AG04449 (cell line): ENCODE results near the gene CACNG7.
"Not testable (repeated sequence)": the region's sequence is repeated elsewhere in the genome, so short reads cannot be mapped to it uniquely, and the experiment has no call there.

ENCODE experiments used
- CTCF ChIA-PET: fragments of 350-600 bp; formaldehyde crosslinking; extraction: SDS; loops from one replicate; lab custom pipeline; 2021; ENCODE audit warnings: antibody characterized with exemption; lab: Yijun Ruan, JAX
- POLR2A ChIA-PET: fragments of 400-600, 350-600 bp; formaldehyde crosslinking; extraction: SDS; loops from one replicate; lab custom pipeline; 2020; ENCODE audit warnings: antibody characterized with exemption, inconsistent platforms; lab: Yijun Ruan, JAX
- DNase-seq: peaks from one replicate; pipeline ENCODE4 v3.0.0-alpha.2; 2010; ENCODE audit warnings: low read depth, low spot score
- H3K4me3 ChIP-seq: 2 replicates; pipeline ENCODE4 v1.5.1; 2011; ENCODE audit warnings: low read depth, mild to moderate bottlenecking, control low read depth, low read length
- TF ChIP-seq, protein P1 (sequence below): IDR thresholded peaks from one replicate; pipeline ENCODE4 v1.5.1; 2011; ENCODE audit warnings: mild to moderate bottlenecking, moderate library complexity, low read length, control low read depth, inconsistent platforms; ENCODE audit not compliant: insufficient read depth; ENCODE audit errors: missing control alignments

CACNG7 gene

DNA sequence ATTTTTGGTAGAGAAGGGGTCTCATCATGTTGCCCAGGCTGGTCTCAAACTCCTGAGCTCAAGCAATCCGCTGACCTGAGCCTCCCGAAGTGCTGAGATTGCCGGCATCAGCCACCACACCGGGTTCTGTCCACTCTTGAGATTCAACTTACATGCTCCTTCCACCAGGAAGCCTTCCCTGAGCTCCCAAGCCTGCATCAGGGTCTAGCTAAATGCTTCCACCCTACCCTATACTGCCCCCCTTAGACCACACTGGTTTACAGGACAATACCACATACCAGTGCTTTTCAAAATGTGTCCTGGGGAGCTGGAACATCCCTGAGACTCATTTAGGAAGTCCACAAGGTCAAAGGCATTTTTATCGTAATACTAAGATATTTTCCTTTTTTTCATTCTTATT is 38.5 kb downstream of the CACNG7 start:
- no peak overlapping the region for H3K4me3 ChIP-seq
- DNase-seq: no peak
- ChIA-PET CTCF (interaction anchor here (0.8 kb wide), 1 partner anchor 155 kb away, joined by 3 read pairs; no protein-coding TSS in a partner anchor), POLR2A (no interaction called here)
- TF ChIP-seq, protein P1, sequence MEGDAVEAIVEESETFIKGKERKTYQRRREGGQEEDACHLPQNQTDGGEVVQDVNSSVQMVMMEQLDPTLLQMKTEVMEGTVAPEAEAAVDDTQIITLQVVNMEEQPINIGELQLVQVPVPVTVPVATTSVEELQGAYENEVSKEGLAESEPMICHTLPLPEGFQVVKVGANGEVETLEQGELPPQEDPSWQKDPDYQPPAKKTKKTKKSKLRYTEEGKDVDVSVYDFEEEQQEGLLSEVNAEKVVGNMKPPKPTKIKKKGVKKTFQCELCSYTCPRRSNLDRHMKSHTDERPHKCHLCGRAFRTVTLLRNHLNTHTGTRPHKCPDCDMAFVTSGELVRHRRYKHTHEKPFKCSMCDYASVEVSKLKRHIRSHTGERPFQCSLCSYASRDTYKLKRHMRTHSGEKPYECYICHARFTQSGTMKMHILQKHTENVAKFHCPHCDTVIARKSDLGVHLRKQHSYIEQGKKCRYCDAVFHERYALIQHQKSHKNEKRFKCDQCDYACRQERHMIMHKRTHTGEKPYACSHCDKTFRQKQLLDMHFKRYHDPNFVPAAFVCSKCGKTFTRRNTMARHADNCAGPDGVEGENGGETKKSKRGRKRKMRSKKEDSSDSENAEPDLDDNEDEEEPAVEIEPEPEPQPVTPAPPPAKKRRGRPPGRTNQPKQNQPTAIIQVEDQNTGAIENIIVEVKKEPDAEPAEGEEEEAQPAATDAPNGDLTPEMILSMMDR: no peak

DNA sequence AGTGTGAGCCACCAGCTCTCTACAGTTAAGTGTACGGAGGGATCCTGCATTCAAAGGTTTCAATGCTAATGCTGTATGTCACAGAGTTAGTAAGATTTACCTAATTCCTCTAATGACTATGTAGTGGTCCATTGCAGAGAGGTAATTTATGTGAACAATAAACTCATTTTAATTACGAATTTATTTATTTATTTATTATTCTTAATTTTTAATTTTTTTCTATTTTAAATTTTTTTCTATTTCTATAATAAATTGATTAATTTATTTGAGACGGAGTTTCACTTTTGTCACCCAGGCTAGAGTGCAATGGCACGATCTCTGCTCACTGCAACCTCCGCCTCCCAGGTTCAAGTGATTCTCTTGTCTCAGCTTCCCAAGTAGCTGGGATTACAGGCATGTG is 39.5 kb downstream of the CACNG7 start:
- H3K4me3 ChIP-seq, DNase-seq, POLR2A ChIA-PET: not testable (repeated sequence)
- CTCF ChIA-PET: interaction anchor here (0.8 kb wide), 1 partner anchor 156 kb away, joined by 3 read pairs; no protein-coding TSS in a partner anchor

DNA sequence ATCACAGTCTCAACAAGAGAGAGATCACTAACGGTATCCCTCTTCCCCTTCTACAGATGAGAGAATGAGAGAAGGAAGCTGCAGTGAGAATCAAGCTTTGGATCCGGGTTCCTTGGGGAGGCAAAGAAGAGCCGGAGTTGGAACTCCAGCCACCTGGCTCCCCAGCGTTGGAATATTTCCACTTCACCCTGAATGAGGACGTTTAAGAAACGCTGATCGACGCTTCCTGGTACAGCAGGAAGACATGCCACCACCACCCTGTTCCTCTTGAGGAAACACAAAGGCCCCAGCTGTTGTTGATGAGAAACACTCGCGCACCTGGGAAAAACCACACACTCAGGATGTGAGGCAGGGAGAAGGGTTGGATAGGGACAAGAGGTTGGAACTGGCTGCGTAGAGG is 42.4 kb downstream of the CACNG7 start:
- no peak for DNase-seq
- no peak overlapping the region for H3K4me3 ChIP-seq
- TF ChIP-seq, protein P1: no peak
- CTCF ChIA-PET: no interaction called here
- POLR2A ChIA-PET: no interaction called here

DNA sequence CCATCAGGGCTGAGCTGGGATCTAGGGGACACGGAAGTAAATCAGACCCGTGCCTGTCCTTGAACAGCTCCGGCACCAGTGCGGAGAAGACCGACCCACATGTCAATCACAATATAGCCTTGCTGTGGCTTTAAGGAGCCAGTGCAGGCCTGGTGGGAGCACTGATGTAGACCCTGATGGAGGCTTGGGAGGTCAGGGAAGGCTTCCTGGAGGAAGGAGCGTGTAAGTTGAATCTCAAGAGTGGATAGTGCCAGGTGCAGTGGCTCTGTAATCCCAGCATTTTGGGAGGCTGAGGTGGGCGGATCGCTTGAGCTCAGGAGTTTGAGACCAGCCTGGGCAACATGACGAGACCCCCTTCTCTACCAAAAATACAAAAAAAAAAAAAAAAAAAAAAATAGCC is 42.9 kb downstream of the CACNG7 start:
- TF ChIP-seq, protein P1: no peak
- no peak for DNase-seq
- ChIA-PET CTCF (no interaction called here), POLR2A (no interaction called here)
- no peak overlapping the region for H3K4me3 ChIP-seq

DNA sequence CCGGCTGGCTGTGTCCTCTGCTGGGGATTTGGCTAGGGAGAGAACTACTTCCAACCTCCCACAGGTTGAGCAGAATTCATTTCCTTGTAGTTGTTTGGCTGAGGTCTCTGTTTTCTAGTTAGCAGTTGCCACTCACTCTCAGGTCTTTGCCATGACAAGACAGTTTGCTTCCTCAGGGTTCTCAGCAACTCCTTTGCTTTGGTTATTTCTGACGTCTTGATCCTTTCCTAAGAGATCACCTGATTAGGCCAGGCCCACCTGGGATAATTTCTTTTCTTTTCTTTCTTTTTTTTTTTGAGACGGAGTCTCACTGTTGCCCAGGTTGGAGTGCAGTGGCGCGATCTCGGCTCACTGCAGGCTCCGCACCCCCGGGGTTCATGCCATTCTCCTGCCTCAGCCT is 44.3 kb downstream of the CACNG7 start:
- TF ChIP-seq, protein P1: no peak
- ChIA-PET CTCF (interaction anchor here (1.3 kb wide), 1 partner anchor 160 kb away, joined by 4 read pairs; no protein-coding TSS in a partner anchor), POLR2A (no interaction called here)
- DNase-seq: no peak
- H3K4me3 ChIP-seq: no peak overlapping the region

DNA sequence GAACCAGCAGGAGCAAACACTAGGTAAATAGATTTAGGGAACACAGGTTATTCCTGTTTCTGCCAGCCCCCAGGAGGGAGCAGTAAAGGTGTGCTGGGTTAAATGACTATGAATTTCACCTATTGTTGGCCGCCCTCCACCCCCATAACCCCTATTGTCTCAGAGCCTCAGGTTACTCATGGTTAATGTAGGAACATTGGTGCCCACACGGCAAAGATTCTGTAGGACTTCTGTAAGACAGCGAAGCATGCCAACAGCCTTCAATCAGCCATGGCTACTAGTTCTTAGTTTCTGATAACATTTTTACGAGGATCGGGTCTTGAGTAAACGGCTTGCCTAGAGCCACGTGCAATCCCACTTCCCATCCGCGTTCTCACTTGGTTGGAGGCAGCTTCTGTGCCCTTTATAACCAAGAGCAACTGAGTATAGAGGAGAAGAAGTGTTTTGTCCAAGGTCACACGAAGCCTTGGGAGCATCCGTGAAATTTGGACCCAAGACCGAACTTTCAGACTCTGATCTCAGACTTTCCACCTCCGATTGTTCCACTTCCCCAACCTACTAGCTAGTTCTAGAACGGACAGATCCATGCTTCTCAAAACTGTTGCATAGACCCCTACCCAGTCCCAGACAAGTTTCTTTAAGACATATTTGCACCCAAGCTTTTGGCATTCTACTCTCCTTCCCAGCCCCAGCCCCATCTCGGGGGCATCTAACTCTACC is 48.5 kb downstream of the CACNG7 start:
- no peak overlapping the region for H3K4me3 ChIP-seq
- POLR2A ChIA-PET: no interaction called here
- no peak for DNase-seq
- TF ChIP-seq, protein P1: no peak
- CTCF ChIA-PET: no interaction called here

DNA sequence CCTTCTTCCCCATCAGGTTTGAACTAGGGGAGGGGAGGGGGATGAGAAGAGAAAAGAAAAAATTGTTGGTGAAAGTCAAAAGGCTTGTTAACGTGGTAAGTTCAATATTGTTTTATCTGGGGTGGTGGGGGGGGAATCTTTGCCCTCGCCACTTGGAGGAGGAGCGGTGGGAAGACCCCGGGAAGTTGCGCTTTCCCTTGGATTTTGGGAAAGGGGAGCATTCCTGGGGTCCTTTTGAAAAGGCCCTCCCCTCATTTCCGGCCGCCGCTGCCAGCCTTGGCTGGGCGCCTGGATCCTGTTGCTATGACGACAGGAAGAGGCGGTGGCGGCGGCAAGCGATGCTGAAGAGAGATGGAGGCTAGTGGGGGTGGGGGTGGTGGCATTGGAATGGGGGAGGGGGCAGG is 49.1 kb downstream of the CACNG7 start:
- POLR2A ChIA-PET: no interaction called here
- TF ChIP-seq, protein P1: no peak
- DNase-seq: no peak
- CTCF ChIA-PET: no interaction called here
- no peak overlapping the region for H3K4me3 ChIP-seq
